GM23248 (cell line): ENCODE results near the gene MARS1. TPM values are rescaled to one million over a fixed set of nuclear protein-coding genes. Genes with fewer than 3 reads are reported as not detected.
A peak's percentile ranks its signal among the peaks of the same experiment; 100 is the strongest.

Experiments
- DNase-seq: peaks from one replicate; pipeline ENCODE4 v3.0.0-alpha.2; 2015
- H2AFZ ChIP-seq: fragments of 200-600 bp; sonication (generic); 2 replicates; pipeline ENCODE4 v1.6.1; 2016; ENCODE audit warnings: antibody characterized with exemption
- H3F3A ChIP-seq: fragments of 200-600 bp; sonication (generic); 2 replicates; pipeline ENCODE4 v1.6.1; 2016; ENCODE audit warnings: mild to moderate bottlenecking, antibody characterized with exemption, mixed run types; ENCODE audit not compliant: insufficient read depth
- H3K27ac ChIP-seq: fragments of 200-600 bp; sonication (generic); 2 replicates; pipeline ENCODE4 v1.5.1; 2016; ENCODE audit warnings: mild to moderate bottlenecking
- H3K27me3 ChIP-seq: fragments of 200-600 bp; sonication (generic); replicated peaks from 2 replicates; pipeline ENCODE4 v1.6.1; 2016; ENCODE audit warnings: mild to moderate bottlenecking; ENCODE audit not compliant: insufficient read depth
- H3K36me3 ChIP-seq: fragments of 200-600 bp; sonication (generic); 2 replicates; pipeline ENCODE4 v1.6.1; 2016; ENCODE audit warnings: low read depth, mild to moderate bottlenecking
- H3K4me1 ChIP-seq: fragments of 200-600 bp; sonication (generic); 2 replicates; pipeline ENCODE4 v1.6.1; 2016; ENCODE audit warnings: mild to moderate bottlenecking; ENCODE audit not compliant: insufficient read depth
- H3K4me2 ChIP-seq: fragments of 200-600 bp; sonication (generic); one replicate; pipeline ENCODE4 v1.6.1; 2016; ENCODE audit warnings: mild to moderate bottlenecking; ENCODE audit not compliant: unreplicated experiment
- H3K4me3 ChIP-seq: fragments of 200-600 bp; sonication (generic); 2 replicates; pipeline ENCODE4 v1.5.1; 2016; ENCODE audit warnings: mild to moderate bottlenecking
- H3K79me2 ChIP-seq: fragments of 200-600 bp; sonication (generic); 2 replicates; pipeline ENCODE4 v1.6.1; 2016; ENCODE audit warnings: mild to moderate bottlenecking; ENCODE audit not compliant: insufficient read depth
- H3K9ac ChIP-seq: fragments of 200-600 bp; sonication (generic); 2 replicates; pipeline ENCODE4 v1.6.1; 2016; ENCODE audit warnings: mild to moderate bottlenecking
- H3K9me2 ChIP-seq: fragments of 200-600 bp; sonication (generic); 2 replicates; pipeline ENCODE4 v1.6.1; 2016; ENCODE audit warnings: mixed run types, mild to moderate bottlenecking, moderate library complexity; ENCODE audit not compliant: insufficient read depth
- H3K9me3 ChIP-seq: fragments of 200-600 bp; sonication (generic); one replicate; pipeline ENCODE4 v1.6.1; 2017; ENCODE audit warnings: low read depth
- H4K20me1 ChIP-seq: fragments of 200-600 bp; sonication (generic); 2 replicates; pipeline ENCODE4 v1.6.0; 2016; ENCODE audit not compliant: insufficient read depth
- EZH2 ChIP-seq: fragments of 200-600 bp; sonication (generic); IDR thresholded peaks from 2 replicates; pipeline ENCODE4 v1.6.1; 2018; ENCODE audit warnings: antibody characterized with exemption, mild to moderate bottlenecking; ENCODE audit not compliant: insufficient read depth, poor library complexity, severe bottlenecking
- EZH2phosphoT487 ChIP-seq: fragments of 200-600 bp; sonication (generic); IDR thresholded peaks from 2 replicates; pipeline ENCODE4 v1.6.1; 2018; ENCODE audit warnings: antibody characterized with exemption, moderate library complexity, mild to moderate bottlenecking, low read depth; ENCODE audit not compliant: insufficient read depth
- WGBS, 2 experiments: methylation state at CpG; one replicate each; pipeline ENCODE4 v1.1.6; 2015 to 2017; ENCODE audit warnings: low lambda C conversion rate in 2 of 2, low coverage in 1 of 2; ENCODE audit errors: missing lambda C conversion rate in 2 of 2; 5-methylcytosine and 5-hydroxymethylcytosine counted together
- in situ Hi-C: fragments of 300-500 bp; cut with MboI; formaldehyde crosslinking; loops from 2 replicates; pipeline ENCODE4 v1.15.0; 2020
- polyA plus RNA-seq: library from polyadenylated mRNA; unstranded; fragments of >200 nt; fragmentation: Nextera tagmentation; extraction: Ambion mirVana; gene quantifications from 2 replicates; pipeline ENCODE4 v1.2.1, GENCODE V29; 2016
- total RNA-seq: library from RNA; depleted of rRNA; stranded (reverse); fragments of >200 nt; shearing (Covaris generic); gene quantifications from 2 replicates; pipeline ENCODE4 v1.2.3, GENCODE V29; 2014

Gene MARS1
- total and polyA plus RNA-seq, 2 experiments from 2014 or later, result 184 to 272 TPM

- TF ChIP-seq EZH2 (no peak), EZH2phosphoT487 (no peak)
- in situ Hi-C loops, result no loop called here
These were observed 28.7 kb upstream of the MARS1 start for GRCh38 chr12:57459055-57459749.

GRCh38 chr12:57459750-57460467, 28.0 kb upstream of the MARS1 start, which contains the start of gene GLI1:
TSS of gene GLI1 (plus strand) at chr12:57459785. CDS start at chr12:57463692, 3,907 bp downstream.
- H3K27me3 ChIP-seq, result no peaks in the 10 kb centered on the region
- peaks cover 3% of the 10 kb centered on the region; the same call in 1 of the 2 replicates for H3F3A ChIP-seq
- H3K9ac ChIP-seq, result peak within 1 kb of the TSS; percentile 74
- no peak for TF ChIP-seq EZH2
- TF ChIP-seq EZH2phosphoT487, result no peak
- H4K20me1 ChIP-seq, result no peaks in the 10 kb centered on the region
- H3K4me3 ChIP-seq, result peak within 1 kb of the TSS; percentile 81
- no peaks in the 10 kb centered on the region for H3K79me2 ChIP-seq
- WGBS, 2 experiments, result 2% methylated on average over 18 to 34 of the region's 36 CpGs
- H3K4me2 ChIP-seq, result peak within 1 kb of the TSS; percentile 91
- H3K27ac ChIP-seq, result peak within 1 kb of the TSS; percentile 55
- H3K9me3 ChIP-seq, result no peaks in the 10 kb centered on the region
- H2AFZ ChIP-seq, result peak within 1 kb of the TSS; percentile 96
- peak; percentile 68 for DNase-seq
- no peaks in the 10 kb centered on the region for H3K9me2 ChIP-seq
- H3K36me3 ChIP-seq, result no peaks in the 10 kb centered on the region
- peaks cover 15% of the 10 kb centered on the region for H3K4me1 ChIP-seq
- in situ Hi-C loops, result no loop called here

More at GRCh38 chr12:57459055-57459749, 28.7 kb upstream of the MARS1 start:
- peak; percentile 95 for DNase-seq
- 0% methylated on average over 24 of the region's 24 CpGs for WGBS, 2 experiments
- peak overlapping the region; percentile 74 for H3K9ac ChIP-seq
- H3K9me2 ChIP-seq, result no peaks in the 10 kb centered on the region
- peak overlapping the region; percentile 81 for H3K4me3 ChIP-seq
- H3K36me3 ChIP-seq, result no peaks in the 10 kb centered on the region
- peak overlapping the region; percentile 55 for H3K27ac ChIP-seq
- H2AFZ ChIP-seq, result peak overlapping the region; percentile 96
- no peaks in the 10 kb centered on the region for H3K27me3 ChIP-seq
- H4K20me1 ChIP-seq, result no peaks in the 10 kb centered on the region
- H3F3A ChIP-seq, result peaks cover 3% of the 10 kb centered on the region; the same call in 1 of the 2 replicates
- H3K79me2 ChIP-seq, result no peaks in the 10 kb centered on the region
- peaks cover 20% of the 10 kb centered on the region for H3K4me1 ChIP-seq
- H3K9me3 ChIP-seq, result no peaks in the 10 kb centered on the region
- peak overlapping the region; percentile 91 for H3K4me2 ChIP-seq

- no peaks in the 10 kb centered on the region for H4K20me1 ChIP-seq
- H3K36me3 ChIP-seq, result no peaks in the 10 kb centered on the region
- TF ChIP-seq EZH2phosphoT487 (no peak), EZH2 (no peak)
- H3K27me3 ChIP-seq, result no peaks in the 10 kb centered on the region
- H3K27ac ChIP-seq, result no peak overlapping the region
- peaks cover 13% of the 10 kb centered on the region for H3K4me1 ChIP-seq
- peak overlapping the region; percentile 91 for H3K4me2 ChIP-seq
- peaks cover 3% of the 10 kb centered on the region; the same call in 1 of the 2 replicates for H3F3A ChIP-seq
- peak overlapping the region; percentile 81 for H3K4me3 ChIP-seq
- 0% methylated on average over 5 to 6 of the region's 6 CpGs for WGBS, 2 experiments
- in situ Hi-C loops, result no loop called here
- H3K9me3 ChIP-seq, result no peaks in the 10 kb centered on the region
- DNase-seq, result no peak
- H2AFZ ChIP-seq, result no peak overlapping the region
- H3K79me2 ChIP-seq, result no peaks in the 10 kb centered on the region
- no peaks in the 10 kb centered on the region for H3K9me2 ChIP-seq
- no peak overlapping the region for H3K9ac ChIP-seq
These were observed 27.4 kb upstream of the MARS1 start for GRCh38 chr12:57460468-57460784.

GRCh38 chr12:57460841-57461275, 27.0 kb upstream of the MARS1 start:
- Histone ChIP-seq H3K27ac (no peak overlapping the region), H4K20me1 (no peaks in the 10 kb centered on the region), H2AFZ (no peak overlapping the region), H3F3A (peaks cover 3% of the 10 kb centered on the region; the same call in 1 of the 2 replicates), H3K9me3 (no peaks in the 10 kb centered on the region), H3K9me2 (no peaks in the 10 kb centered on the region), H3K4me3 (peak overlapping the region; percentile 84), H3K4me1 (peaks cover 13% of the 10 kb centered on the region), H3K9ac (no peak overlapping the region), H3K27me3 (no peaks in the 10 kb centered on the region), H3K36me3 (no peaks in the 10 kb centered on the region), H3K4me2 (peak overlapping the region; percentile 95), H3K79me2 (no peaks in the 10 kb centered on the region)
- in situ Hi-C loops, result no loop called here
- DNase-seq, result no peak
- TF ChIP-seq EZH2phosphoT487, result no peak
- no peak for TF ChIP-seq EZH2
- WGBS, 2 experiments, result 1 to 2% methylated on average over 16 to 18 of the region's 19 CpGs
